ENCODE measurements around the gene PAPSS2. TPM values are rescaled to one million over a fixed set of nuclear protein-coding genes. Genes with fewer than 3 reads are reported as not detected.
A peak's percentile ranks its signal among the peaks of the same experiment; 100 is the strongest.
"Not testable (repeated sequence)": the region's sequence is repeated elsewhere in the genome, so short reads cannot be mapped to it uniquely, and the experiment has no call there.

PAPSS2 gene
- total and polyA plus RNA-seq, 4 donors: 24.3 to 86.5 (median 59.3) TPM

- TF ChIP-seq REST (IDR thresholded peaks at IDR 0.05): peak; percentile 41
- peak; percentile 38 for TF ChIP-seq MAX (IDR thresholded peaks at IDR 0.05)
- TF ChIP-seq GABPA (IDR thresholded peaks at IDR 0.05 in 1 of 2, conservative IDR thresholded peaks at IDR 0.05 in 1 of 2): no peak
- peak; percentile 57 for TF ChIP-seq SP1 (IDR thresholded peaks at IDR 0.05)
- TF ChIP-seq FOXA1 (IDR thresholded peaks at IDR 0.05): peak; percentile 31
These were observed 80.6 kb downstream of the PAPSS2 start (continued) for GRCh38 chr10:87740254-87740655.

GRCh38 chr10:87742992-87743610 is 83.4 kb downstream of the PAPSS2 start:
- DNase-seq (ENCODE audit: low spot score); H3K4me1 ChIP-seq (ENCODE audit: control insufficient read depth in 4 of 4, insufficient read depth in 4 of 4, low read length in 3 of 4); H3K27me3 ChIP-seq (ENCODE audit: control insufficient read depth in 4 of 4, insufficient read depth in 4 of 4, low read length in 3 of 4); H3K4me3 ChIP-seq (ENCODE audit: low read depth in 1 of 3, low read length in 3 of 3); H3K9ac ChIP-seq (ENCODE audit: low read depth in 1 of 2, low read length in 2 of 2); H3K9me3 ChIP-seq (ENCODE audit: control insufficient read depth in 4 of 4, low read length in 3 of 4): not testable (repeated sequence)
- H3K27ac ChIP-seq (ENCODE audit: low read depth in 1 of 2, low read length in 2 of 2): peak overlapping the region in 1 of 2 donors; percentile 54
- WGBS: 92% methylated on average over 18 of the region's 18 CpGs
- TF ChIP-seq FOXA2 (IDR thresholded peaks at IDR 0.05): peak; percentile 9
- TF ChIP-seq RXRA (IDR thresholded peaks at IDR 0.05): peak in 1 of 2 donors; percentile 40
- TF ChIP-seq YY1 (IDR thresholded peaks at IDR 0.05): peak; percentile 32
- peaks cover 4 to 24% (median 20%) of the 10 kb centered on the region in 4 donors for H3K36me3 ChIP-seq (ENCODE audit: control insufficient read depth in 4 of 4, insufficient read depth in 3 of 4, low read depth in 1 of 4, low read length in 3 of 4)

- no peak for TF ChIP-seq FOXA1 (IDR thresholded peaks at IDR 0.05)
- TF ChIP-seq NR2F2 (IDR thresholded peaks at IDR 0.05): no peak
- no peak for TF ChIP-seq GABPA (IDR thresholded peaks at IDR 0.05 in 1 of 2, conservative IDR thresholded peaks at IDR 0.05 in 1 of 2)
- TF ChIP-seq ATF3 (IDR thresholded peaks at IDR 0.05): no peak
- TF ChIP-seq RAD21 (IDR thresholded peaks at IDR 0.05): no peak
- TF ChIP-seq CTCF (IDR thresholded peaks at IDR 0.05; ENCODE audit: low read depth, low read length, missing input control): no peak
- TF ChIP-seq REST (IDR thresholded peaks at IDR 0.05): no peak
- TF ChIP-seq HNF4G (IDR thresholded peaks at IDR 0.05): no peak
- no peak for TF ChIP-seq TAF1 (conservative IDR thresholded peaks at IDR 0.05)
- TF ChIP-seq ZBTB33 (IDR thresholded peaks at IDR 0.05): no peak
- H3K36me3 ChIP-seq (ENCODE audit: control insufficient read depth in 4 of 4, insufficient read depth in 3 of 4, low read depth in 1 of 4, low read length in 3 of 4): peaks cover 4 to 27% (median 20%) of the 10 kb centered on the region in 4 donors
- no peak overlapping the region for H3K4me3 ChIP-seq (ENCODE audit: low read depth in 1 of 3, low read length in 3 of 3)
- H3K27me3 ChIP-seq (ENCODE audit: control insufficient read depth in 4 of 4, insufficient read depth in 4 of 4, low read length in 3 of 4): no peaks in the 10 kb centered on the region
- H3K9ac ChIP-seq (ENCODE audit: low read depth in 1 of 2, low read length in 2 of 2): no peak overlapping the region
- H3K9me3 ChIP-seq (ENCODE audit: control insufficient read depth in 4 of 4, low read length in 3 of 4): no peaks in the 10 kb centered on the region
- WGBS: 98% methylated on average over 2 of the region's 2 CpGs
- DNase-seq (ENCODE audit: low spot score): no peak
- peaks cover 0 to 9% (median 1%) of the 10 kb centered on the region in 4 donors for H3K4me1 ChIP-seq (ENCODE audit: control insufficient read depth in 4 of 4, insufficient read depth in 4 of 4, low read length in 3 of 4)
- H3K27ac ChIP-seq (ENCODE audit: low read depth in 1 of 2, low read length in 2 of 2): no peak overlapping the region
These were observed 84.9 kb downstream of the PAPSS2 start for GRCh38 chr10:87744606-87745005.

Measured in liver (tissue), 9 donors.